GM21381 (cell line): ENCODE data around the gene HOXB13.
"Not testable (repeated sequence)": the region's sequence is repeated elsewhere in the genome, so short reads cannot be mapped to it uniquely, and the experiment has no call there.

Experiments
- ATAC-seq: cut with Tn5 transposase; IDR thresholded peaks from one replicate; pipeline ENCODE4 v1.9.1; 2021; ENCODE audit warnings: mild to moderate bottlenecking, moderate library complexity; ENCODE audit not compliant: unreplicated experiment

HOXB13 gene

GRCh38 chr17:48726916-48727286, 1.6 kb downstream of the HOXB13 start:
- no peak for ATAC-seq

GRCh38 chr17:48726114-48726915, 2.2 kb downstream of the HOXB13 start:
- no peak for ATAC-seq

- no peak for ATAC-seq
Measured at GRCh38 chr17:48725288-48726064, 3.1 kb downstream of the HOXB13 start.

GRCh38 chr17:48725004-48725287, 3.6 kb downstream of the HOXB13 start:
- ATAC-seq = no peak

GRCh38 chr17:48724251-48725003, 4.1 kb downstream of the HOXB13 start:
- ATAC-seq = no peak

- ATAC-seq = no peak
Measured at GRCh38 chr17:48723423-48724250, 4.9 kb downstream of the HOXB13 start.

GRCh38 chr17:48722915-48723422, 5.6 kb downstream of the HOXB13 start, which contains the start of gene PRAC2:
TSS of gene PRAC2 (plus strand) at chr17:48723185. CDS start at chr17:48724411, 1,226 bp downstream.
- ATAC-seq = no peak

- ATAC-seq = no peak
Measured at GRCh38 chr17:48722201-48722907, 6.2 kb downstream of the HOXB13 start, which contains the start of gene PRAC1. TSS of gene PRAC1 (minus strand) at chr17:48722518. CDS start at chr17:48722392, 126 bp downstream.

GRCh38 chr17:48721009-48721402, 7.5 kb downstream of the HOXB13 start:
- ATAC-seq = no peak

GRCh38 chr17:48720266-48721008, 8.1 kb downstream of the HOXB13 start:
- no peak for ATAC-seq

- ATAC-seq = no peak
Measured at GRCh38 chr17:48719642-48720265, 8.8 kb downstream of the HOXB13 start.

GRCh38 chr17:48718761-48719641, 9.5 kb downstream of the HOXB13 start:
- ATAC-seq = no peak

GRCh38 chr17:48718227-48718760, 10.3 kb downstream of the HOXB13 start:
- no peak for ATAC-seq

GRCh38 chr17:48717367-48718226, 11.0 kb downstream of the HOXB13 start:
- no peak for ATAC-seq

- not testable (repeated sequence) for ATAC-seq
Measured at GRCh38 chr17:48716549-48716948, 12.0 kb downstream of the HOXB13 start.
